ENCODE measurements around the gene PCNP. TPM values are rescaled to one million over a fixed set of nuclear protein-coding genes. Genes with fewer than 3 reads are reported as not detected.

Gene PCNP
- polyA plus RNA-seq, 1 of the 3 experiments (the other 2 are of a cell fraction): 45.8 TPM

GRCh38 chr3:101571028-101571895 is 2.7 kb upstream of the PCNP start:
- Histone ChIP-seq H3K9ac (no peak overlapping the region), H3K36me3 (replicated peaks in 1 of 2; ENCODE audit: control insufficient read depth in 1 of 2, insufficient read depth in 2 of 2, low read length in 1 of 2) (peaks cover 5 to 13% of the 10 kb centered on the region in 2 experiments), H2AFZ (ENCODE audit: low read depth) (no peak overlapping the region; the same call in 1 of the 2 replicates), H3K27ac (ENCODE audit: low read depth in 2 of 2, low read length in 1 of 2) (no peak overlapping the region), H3K9me3 (no peaks in the 10 kb centered on the region), H4K20me1 (ENCODE audit: insufficient read depth) (peaks cover 6% of the 10 kb centered on the region), H3F3A (replicated peaks; ENCODE audit: insufficient read depth) (peaks cover 14% of the 10 kb centered on the region), H3K4me2 (no peak overlapping the region), H3K9me2 (no peaks in the 10 kb centered on the region), H3K79me2 (ENCODE audit: insufficient read depth) (peaks cover 29% of the 10 kb centered on the region), H3K4me3 (ENCODE audit: low read depth in 2 of 2, low read length in 1 of 2) (no peak overlapping the region), H3K4me1 (ENCODE audit: control insufficient read depth in 1 of 2, insufficient read depth in 2 of 2, low read depth in 1 of 2, low read length in 1 of 2) (peaks cover 4 to 6% of the 10 kb centered on the region in 2 experiments; a peak in 3 of 4 replicates), H3K27me3 (ENCODE audit: insufficient read depth) (no peaks in the 10 kb centered on the region)
- no peak for TF ChIP-seq USF2 (IDR thresholded peaks at IDR 0.05; ENCODE audit: borderline replicate concordance, low read depth, low read length)
- ChIA-PET POLR2A (interaction anchor here (0.5 to 1.1 kb wide), 2 partner anchors 9 to 830 kb away, joined by 3 to 4 read pairs; no protein-coding TSS in a partner anchor), CTCF (no interaction called here)
- 59% methylated on average over 9 of the region's 9 CpGs for WGBS (ENCODE audit: low lambda C conversion rate)
- no peak for DNase-seq

- no peaks in the 10 kb centered on the region for H3K9me3 ChIP-seq
- H3K27ac ChIP-seq (ENCODE audit: low read depth in 2 of 2, low read length in 1 of 2): peak overlapping the region; percentile 92 to 94
- H3F3A ChIP-seq (replicated peaks; ENCODE audit: insufficient read depth): peaks cover 14% of the 10 kb centered on the region
- ChIA-PET CTCF (interaction anchor here (0.8 to 2.2 kb wide), 11 partner anchors 9 to 651 kb away, joined by 3 to 12 read pairs (median 4); partner anchors contain the start of gene ZBTB11), POLR2A (interaction anchor here (0.8 to 1.5 kb wide), 6 partner anchors 13 to 112 kb away, joined by 3 to 20 read pairs (median 5); partner anchors contain the start of genes RPL24, TRMT10C and ZBTB11)
- H3K9me2 ChIP-seq: no peaks in the 10 kb centered on the region
- H3K4me2 ChIP-seq: peak overlapping the region; percentile 70
- H3K36me3 ChIP-seq (replicated peaks in 1 of 2; ENCODE audit: control insufficient read depth in 1 of 2, insufficient read depth in 2 of 2, low read length in 1 of 2): peaks cover 20 to 29% of the 10 kb centered on the region in 2 experiments
- no peak for DNase-seq
- peak overlapping the region; percentile 74 to 95 for H3K4me3 ChIP-seq (ENCODE audit: low read depth in 2 of 2, low read length in 1 of 2)
- H2AFZ ChIP-seq (ENCODE audit: low read depth): peak overlapping the region; percentile 70; the same call in 1 of the 2 replicates
- WGBS (ENCODE audit: low lambda C conversion rate): under 1% methylated on average over 26 of the region's 41 CpGs
- peaks cover 56% of the 10 kb centered on the region for H3K79me2 ChIP-seq (ENCODE audit: insufficient read depth)
- H3K27me3 ChIP-seq (ENCODE audit: insufficient read depth): no peaks in the 10 kb centered on the region
- TF ChIP-seq CHD2 (IDR thresholded peaks at IDR 0.05; ENCODE audit: low read length, partially characterized antibody) (no peak), YY1 (IDR thresholded peaks at IDR 0.05; ENCODE audit: low read depth) (peak; percentile 13; the same call in 1 of the 2 replicates)
- H4K20me1 ChIP-seq (ENCODE audit: insufficient read depth): peaks cover 36% of the 10 kb centered on the region
- peaks cover 6 to 16% of the 10 kb centered on the region in 2 experiments; a peak in 3 of 4 replicates for H3K4me1 ChIP-seq (ENCODE audit: control insufficient read depth in 1 of 2, insufficient read depth in 2 of 2, low read depth in 1 of 2, low read length in 1 of 2)
- H3K9ac ChIP-seq: peak overlapping the region; percentile 97
Measured at GRCh38 chr3:101574388-101575112, 570 bp downstream of the PCNP start.

GRCh38 chr3:101577286-101577685 is 3.3 kb downstream of the PCNP start:
- no peak overlapping the region for H2AFZ ChIP-seq (ENCODE audit: low read depth)
- peaks cover 83% of the 10 kb centered on the region for H3K79me2 ChIP-seq (ENCODE audit: insufficient read depth)
- no peak overlapping the region for H3K9ac ChIP-seq
- peaks cover 14% of the 10 kb centered on the region for H3F3A ChIP-seq (replicated peaks; ENCODE audit: insufficient read depth)
- no peaks in the 10 kb centered on the region for H3K9me2 ChIP-seq
- H3K27ac ChIP-seq (ENCODE audit: low read depth in 2 of 2, low read length in 1 of 2): no peak overlapping the region
- no peaks in the 10 kb centered on the region for H3K27me3 ChIP-seq (ENCODE audit: insufficient read depth)
- ChIA-PET POLR2A (interaction anchor here (0.6 kb wide), 1 partner anchor 10 kb away, joined by 3 read pairs; no protein-coding TSS in a partner anchor), CTCF (interaction anchor here (0.5 kb wide), 1 partner anchor 64 kb away, joined by 3 read pairs; the partner anchor contains the start of gene SENP7)
- no peak overlapping the region for H3K4me3 ChIP-seq (ENCODE audit: low read depth in 2 of 2, low read length in 1 of 2)
- WGBS (ENCODE audit: low lambda C conversion rate): 92% methylated on average over 6 of the region's 6 CpGs
- H3K4me1 ChIP-seq (ENCODE audit: control insufficient read depth in 1 of 2, insufficient read depth in 2 of 2, low read depth in 1 of 2, low read length in 1 of 2): peaks cover 6 to 16% of the 10 kb centered on the region in 2 experiments; a peak in 3 of 4 replicates
- H3K9me3 ChIP-seq: no peaks in the 10 kb centered on the region
- no peak overlapping the region; the same call in 1 of the 2 replicates for H3K4me2 ChIP-seq
- H3K36me3 ChIP-seq (replicated peaks in 1 of 2; ENCODE audit: control insufficient read depth in 1 of 2, insufficient read depth in 2 of 2, low read length in 1 of 2): peaks cover 33 to 52% of the 10 kb centered on the region in 2 experiments
- H4K20me1 ChIP-seq (ENCODE audit: insufficient read depth): peaks cover 58% of the 10 kb centered on the region
- DNase-seq: no peak
- TF ChIP-seq NFIC (IDR thresholded peaks at IDR 0.05; ENCODE audit: borderline replicate concordance) (no peak), RCOR1 (IDR thresholded peaks at IDR 0.05; ENCODE audit: low read length) (no peak), ELF1 (IDR thresholded peaks at IDR 0.05) (no peak), TAF1 (IDR thresholded peaks at IDR 0.05; ENCODE audit: borderline replicate concordance, low read depth, low read length) (no peak), RFX5 (IDR thresholded peaks at IDR 0.05; ENCODE audit: low read length) (no peak), TCF12 (IDR thresholded peaks at IDR 0.05) (no peak), IRF3 (IDR thresholded peaks at IDR 0.05; ENCODE audit: low read depth, low read length) (no peak), USF2 (IDR thresholded peaks at IDR 0.05; ENCODE audit: borderline replicate concordance, low read depth, low read length) (no peak)
